H1 (cell line): ENCODE measurements around the gene P3H4. TPM values are rescaled to one million over a fixed set of nuclear protein-coding genes. Genes with fewer than 3 reads are reported as not detected.

Experiments
- CTCF ChIA-PET: fragments of 300-600 bp; sonication (Branson Sonifier 250); formaldehyde crosslinking; loops from one replicate; lab custom pipeline; 2021; ENCODE audit not compliant: partially characterized antibody; lab: Charles Lee
- POLR2A ChIA-PET: fragments of 300-600 bp; sonication (Branson Sonifier 250); formaldehyde crosslinking; loops from one replicate; lab custom pipeline; 2021; ENCODE audit warnings: inconsistent platforms; ENCODE audit not compliant: partially characterized antibody; lab: Charles Lee
- DNase-seq, 2 experiments: peaks; one replicate each; pipeline versions ENCODE4 v3.0.0 to v3.0.0-alpha.2; 2010 to 2022; ENCODE audit warnings: low spot score in 2 of 2, low read depth in 1 of 2, mixed read lengths in 1 of 2
- FAIRE-seq: peaks from 2 replicates; lab custom pipeline; 2011; peaks lifted over from hg19 to GRCh38; lab: Jason Lieb, UNC
- H2AFZ ChIP-seq: 2 replicates; pipeline ENCODE4 v1.8.1; 2012; ENCODE audit warnings: low read length, inconsistent platforms
- H2AK5ac ChIP-seq: 2 replicates; pipeline ENCODE4 v1.6.1; 2013; ENCODE audit warnings: low read depth, low read length
- H2BK120ac ChIP-seq: replicated peaks from 2 replicates; pipeline ENCODE3; 2013; ENCODE audit warnings: low read depth, low read length, inconsistent platforms
- H2BK12ac ChIP-seq: 2 replicates; pipeline ENCODE4 v1.6.1; 2013; ENCODE audit warnings: low read depth, low read length
- H2BK15ac ChIP-seq: 2 replicates; pipeline ENCODE4 v1.6.1; 2013; ENCODE audit warnings: low read length
- H2BK20ac ChIP-seq: 2 replicates; pipeline ENCODE4 v1.6.1; 2013; ENCODE audit warnings: low read length
- H2BK5ac ChIP-seq: 2 replicates; pipeline ENCODE4 v1.6.1; 2013; ENCODE audit warnings: low read depth, low read length
- H3K14ac ChIP-seq: 2 replicates; pipeline ENCODE4 v1.6.1; 2013; ENCODE audit warnings: inconsistent platforms; ENCODE audit not compliant: insufficient read length
- H3K18ac ChIP-seq: 2 replicates; pipeline ENCODE4 v1.6.1; 2013; ENCODE audit warnings: low read length; ENCODE audit errors: extremely low read depth
- H3K23ac ChIP-seq: 2 replicates; pipeline ENCODE4 v1.6.1; 2013; ENCODE audit warnings: inconsistent platforms; ENCODE audit not compliant: insufficient read length
- H3K23me2 ChIP-seq: 2 replicates; pipeline ENCODE4 v1.6.1; 2013; ENCODE audit warnings: low read depth, low read length
- H3K27ac ChIP-seq: 2 replicates; pipeline ENCODE4 v1.6.1; 2011; ENCODE audit warnings: low read depth, low read length, inconsistent platforms
- H3K27me3 ChIP-seq, 4 experiments: replicated peaks in 1 of 4; 1 replicate in 1 of 4; 2 replicates in 3 of 4; pipeline versions ENCODE4 v1.6.1 to v1.8.1; 2011 to 2013; ENCODE audit warnings: low read length in 3 of 4, mild to moderate bottlenecking in 3 of 4, inconsistent platforms in 2 of 4, mixed read lengths in 2 of 4, moderate library complexity in 1 of 4; ENCODE audit not compliant: control insufficient read depth in 3 of 4, insufficient read depth in 3 of 4; ENCODE audit errors: extremely low read depth in 1 of 4
- H3K36me3 ChIP-seq, 4 experiments: 2 replicates each; pipeline versions ENCODE4 v1.6.1 to v1.8.1; 2011 to 2013; ENCODE audit warnings: mild to moderate bottlenecking in 4 of 4, low read length in 3 of 4, moderate library complexity in 2 of 4, control low read depth in 1 of 4, inconsistent platforms in 1 of 4; ENCODE audit not compliant: insufficient read depth in 4 of 4, control insufficient read depth in 2 of 4
- H3K4ac ChIP-seq: replicated peaks from 2 replicates; pipeline ENCODE3; 2013; ENCODE audit warnings: low read length, low read depth, mixed read lengths, inconsistent platforms; ENCODE audit not compliant: insufficient read length
- H3K4me1 ChIP-seq, 4 experiments: replicated peaks in 1 of 4; 1 replicate in 1 of 4; 2 replicates in 3 of 4; pipeline versions ENCODE4 v1.6.1 to v1.8.1; 2011 to 2013; ENCODE audit warnings: low read length in 3 of 4, inconsistent platforms in 2 of 4, mixed read lengths in 1 of 4; ENCODE audit not compliant: insufficient read depth in 4 of 4, control insufficient read depth in 3 of 4
- H3K4me2 ChIP-seq, 2 experiments: 2 replicates each; pipeline versions ENCODE4 v1.6.1 to v1.8.1; 2011 to 2013; ENCODE audit warnings: low read depth in 2 of 2, low read length in 2 of 2, control low read depth in 1 of 2, inconsistent platforms in 1 of 2, mild to moderate bottlenecking in 1 of 2; ENCODE audit not compliant: insufficient read depth in 1 of 2
- H3K4me3 ChIP-seq, 4 experiments: fragments of 200-600, 300-600 bp in 1 of 4; sonication (generic), shearing (Covaris generic), sonication (Bioruptor Twin) in 1 of 4; 2 replicates each; pipeline versions ENCODE4 v1.5.1 to v1.8.1; 2011 to 2016; ENCODE audit warnings: low read length in 4 of 4, low read depth in 3 of 4, control low read depth in 2 of 4, inconsistent platforms in 2 of 4, mild to moderate bottlenecking in 2 of 4, mixed read lengths in 1 of 4, moderate library complexity in 1 of 4; ENCODE audit not compliant: insufficient read depth in 2 of 4; ENCODE audit errors: extremely low read depth in 1 of 4
- H3K56ac ChIP-seq: replicated peaks from 2 replicates; pipeline ENCODE3; 2013; ENCODE audit warnings: low read depth, mild to moderate bottlenecking, mixed read lengths, low read length, inconsistent platforms; ENCODE audit not compliant: insufficient read length
- H3K79me1 ChIP-seq: 2 replicates; pipeline ENCODE4 v1.6.1; 2013; ENCODE audit warnings: low read depth, low read length, control low read depth
- H3K79me2 ChIP-seq, 2 experiments: 2 replicates each; pipeline versions ENCODE4 v1.6.1 to v1.8.1; 2012 to 2013; ENCODE audit warnings: low read length in 2 of 2, mild to moderate bottlenecking in 2 of 2, inconsistent platforms in 1 of 2; ENCODE audit not compliant: insufficient read depth in 2 of 2, control insufficient read depth in 1 of 2
- H3K9ac ChIP-seq, 4 experiments: replicated peaks in 1 of 4; 1 replicate in 1 of 4; 2 replicates in 3 of 4; pipeline versions ENCODE4 v1.6.1 to v1.8.1; 2011 to 2013; ENCODE audit warnings: low read depth in 3 of 4, low read length in 3 of 4, control low read depth in 2 of 4, mild to moderate bottlenecking in 2 of 4, moderate library complexity in 2 of 4, inconsistent platforms in 1 of 4; ENCODE audit errors: extremely low read depth in 1 of 4
- H3K9me3 ChIP-seq, 2 experiments: 2 replicates each; pipeline versions ENCODE4 v1.6.1 to v1.8.1; 2012 to 2013; ENCODE audit warnings: mild to moderate bottlenecking in 2 of 2, moderate library complexity in 2 of 2, control low read depth in 1 of 2, inconsistent platforms in 1 of 2, low read depth in 1 of 2, low read length in 1 of 2, mixed read lengths in 1 of 2; ENCODE audit not compliant: insufficient read depth in 2 of 2
- H4K20me1 ChIP-seq, 2 experiments: replicated peaks in 1 of 2; 2 replicates each; pipeline versions ENCODE3 to v1.8.1; 2011 to 2013; ENCODE audit warnings: inconsistent platforms in 2 of 2, low read length in 2 of 2, mild to moderate bottlenecking in 1 of 2; ENCODE audit not compliant: insufficient read depth in 2 of 2, control insufficient read depth in 1 of 2
- H4K5ac ChIP-seq: 2 replicates; pipeline ENCODE4 v1.6.1; 2013; ENCODE audit warnings: low read length, low read depth, mixed read lengths, inconsistent platforms; ENCODE audit not compliant: insufficient read length
- H4K8ac ChIP-seq: 2 replicates; pipeline ENCODE4 v1.8.0; 2013; ENCODE audit warnings: mild to moderate bottlenecking, moderate library complexity, low read length, inconsistent platforms; ENCODE audit not compliant: insufficient read depth; ENCODE audit errors: extremely low read depth
- H4K91ac ChIP-seq: replicated peaks from 2 replicates; pipeline ENCODE3; 2013; ENCODE audit warnings: low read length, mixed read lengths, inconsistent platforms; ENCODE audit not compliant: insufficient read length
- ATF2 ChIP-seq: IDR thresholded peaks from 2 replicates; pipeline ENCODE4 v1.6.1; 2012; ENCODE audit warnings: low read length, inconsistent platforms
- BCL11A ChIP-seq, 2 experiments: IDR thresholded peaks; one replicate each; pipeline ENCODE4 v1.6.1; 2011; ENCODE audit warnings: low read depth in 2 of 2, low read length in 2 of 2, mild to moderate bottlenecking in 2 of 2
- E2F6 ChIP-seq: IDR thresholded peaks from 2 replicates; pipeline ENCODE4 v1.6.1; 2012; ENCODE audit warnings: inconsistent platforms
- EZH2 ChIP-seq: fragments of 200-600 bp; sonication (generic); IDR thresholded peaks from 2 replicates; pipeline ENCODE4 v1.7.1; 2012; ENCODE audit warnings: low read depth, mild to moderate bottlenecking, moderate library complexity, low read length, inconsistent platforms; ENCODE audit not compliant: severe bottlenecking
- KDM5A ChIP-seq: fragments of 200-600 bp; IDR thresholded peaks from 2 replicates; pipeline ENCODE4 v1.7.1; 2012; ENCODE audit warnings: mild to moderate bottlenecking, low read length, inconsistent platforms, mixed read lengths
- NANOG ChIP-seq: IDR thresholded peaks from 2 replicates; pipeline ENCODE4 v1.6.1; 2011; ENCODE audit warnings: low read length, low read depth, mild to moderate bottlenecking, inconsistent platforms; ENCODE audit not compliant: insufficient read depth, poor library complexity, severe bottlenecking
- SIX5 ChIP-seq: IDR thresholded peaks from 2 replicates; pipeline ENCODE4 v1.6.1; 2011; ENCODE audit warnings: mild to moderate bottlenecking, low read depth, low read length
- USF2 ChIP-seq: IDR thresholded peaks from 2 replicates; pipeline ENCODE4 v1.6.1; 2011; ENCODE audit warnings: low read length, improper control_type of control experiment
- WGBS, 2 experiments: shearing (Covaris generic) in 1 of 2; methylation state at CpG; one replicate each; pipeline versions ENCODE4 v1.1.6 to v1.1.7; 2013 to 2015; ENCODE audit warnings: low lambda C conversion rate in 2 of 2, mixed read lengths in 2 of 2, inconsistent platforms in 1 of 2, low coverage in 1 of 2, missing lambda C conversion rate in 1 of 2; ENCODE audit not compliant: insufficient replicate concordance in 2 of 2, insufficient coverage in 1 of 2, insufficient read length in 1 of 2; ENCODE audit errors: extremely low coverage in 1 of 2, missing lambda C conversion rate in 1 of 2; 5-methylcytosine and 5-hydroxymethylcytosine counted together
- polyA plus RNA-seq, 7 experiments: library from polyadenylated mRNA; depleted of rRNA in 3 of 7; stranded (reverse) in 5 of 7; unstranded in 2 of 7; fragments of >200 nt in 5 of 7; fragments of 200-250 nt in 2 of 7; gene quantifications; 1 replicate in 5 of 7; 2 replicates in 1 of 7; 4 replicates in 1 of 7; pipeline versions ENCODE4 v1.2.1 to v1.2.3, GENCODE V29; 2011 to 2013; ENCODE audit warnings: missing spikeins in 2 of 7, mixed read lengths in 2 of 7
- total RNA-seq: library from RNA; stranded (reverse); fragmentation: NEBNext Ultra II Directional; extraction: Animal tissue kit (Norgen Biotek cat#: 25700); gene quantifications from 2 replicates; pipeline ENCODE4 v1.2.1, GENCODE V29; 2021

Gene P3H4
- total and polyA plus RNA-seq, 2 of the 8 experiments (the other 6 are each of a cell fraction or from before 2014, with no cell fraction given), result 23.4 to 26.7 TPM

GRCh38 chr17:41835214-41835799 lies 23.6 kb upstream of the P3H4 start:
- peaks cover 5% of the 10 kb centered on the region; the same call in 1 of the 2 replicates for H3K79me1 ChIP-seq
- H2BK20ac ChIP-seq, result no peak overlapping the region
- no peak overlapping the region for H3K18ac ChIP-seq
- H4K5ac ChIP-seq, result no peak overlapping the region
- ChIA-PET POLR2A (interaction anchor here (1.1 to 3.3 kb wide), 11 partner anchors 10 to 145 kb away, joined by 3 to 18 read pairs (median 5); partner anchors contain the start of genes ACLY, FKBP10 and JUP), CTCF (interaction anchor here (1.0 to 2.3 kb wide), 4 partner anchors 12 to 41 kb away, joined by 3 to 6 read pairs (median 3); no protein-coding TSS in a partner anchor)
- no peak overlapping the region for H2BK12ac ChIP-seq
- H3K27ac ChIP-seq, result no peak overlapping the region
- no peaks in the 10 kb centered on the region for H4K20me1 ChIP-seq
- no peak for DNase-seq
- peak overlapping the region; percentile 74 to 96 (median 82) for H3K4me3 ChIP-seq
- H3K23me2 ChIP-seq, result peaks cover 6% of the 10 kb centered on the region; the same call in 1 of the 2 replicates
- peaks cover 0 to 5% (median 0%) of the 10 kb centered on the region in 4 experiments; a peak in 1 of 7 replicates for H3K4me1 ChIP-seq
- H3K27me3 ChIP-seq, result peaks cover 0 to 5% (median 0%) of the 10 kb centered on the region in 4 experiments; a peak in 1 of 7 replicates
- WGBS, 2 experiments, result 24% methylated on average over 13 of the region's 13 CpGs; no CpG with 5 or more reads in 1 of the 2 experiments
- no peak overlapping the region for H3K4ac ChIP-seq
- H3K9ac ChIP-seq, result peak overlapping the region in 3 of 4 experiments; percentile 54 to 78 (median 62); a peak in 5 of 7 replicates
- peak overlapping the region; percentile 80 to 83 for H3K4me2 ChIP-seq
- H3K36me3 ChIP-seq, result peaks cover 0 to 23% (median 7%) of the 10 kb centered on the region in 4 experiments; a peak in 4 of 8 replicates
- no peak overlapping the region for H3K14ac ChIP-seq
- H4K8ac ChIP-seq, result no peak overlapping the region
- H4K91ac ChIP-seq, result no peak overlapping the region
- no peak overlapping the region for H2BK15ac ChIP-seq
- no peak for FAIRE-seq
- 0 out of 2 replicates have a peak overlapping the region, but pooled peaks have one; percentile 35 for H2BK5ac ChIP-seq
- no peak overlapping the region for H3K23ac ChIP-seq
- H3K79me2 ChIP-seq, result no peaks in the 10 kb centered on the region
- H3K9me3 ChIP-seq, result no peaks in the 10 kb centered on the region
- no peak overlapping the region for H2AK5ac ChIP-seq
- no peak overlapping the region for H2BK120ac ChIP-seq
- peak overlapping the region; percentile 46 for H3K56ac ChIP-seq
- H2AFZ ChIP-seq, result peak overlapping the region; percentile 42; the same call in 1 of the 2 replicates
- TF ChIP-seq NANOG (no peak), EZH2 (peak; percentile 31), USF2 (no peak), ATF2 (no peak), KDM5A (no peak), E2F6 (no peak), BCL11A (IDR thresholded peaks at IDR 0.05; ENCODE audit: low read depth in 2 of 2, low read length in 2 of 2) (no peak), SIX5 (no peak)
